HepG2 (cell line): ENCODE data around the gene GMEB2. TPM values are rescaled to one million over a fixed set of nuclear protein-coding genes. Genes with fewer than 3 reads are reported as not detected.

Source experiments
- EEA1 ChIP-seq: sonication (generic); formaldehyde crosslinking; IDR thresholded peaks from 2 replicates; pipeline ENCODE4 v1.5.1; 2020; ENCODE audit warnings: mild to moderate bottlenecking, missing genetic modification reagents, borderline replicate concordance
- HNF4G ChIP-seq, 2 experiments: sonication (generic) in 1 of 2; formaldehyde crosslinking in 1 of 2; IDR thresholded peaks; 2 replicates each; pipeline versions ENCODE4 v1.4.0 to v1.6.1; 2011 to 2020; ENCODE audit warnings: borderline replicate concordance in 2 of 2, low read depth in 2 of 2, mild to moderate bottlenecking in 2 of 2, low read length in 1 of 2, missing genetic modification reagents in 1 of 2, moderate library complexity in 1 of 2
- HOXA7 ChIP-seq: sonication (generic); formaldehyde crosslinking; IDR thresholded peaks from 2 replicates; pipeline ENCODE4 v1.8.1; 2022; ENCODE audit warnings: mild to moderate bottlenecking, missing genetic modification reagents, moderate library complexity
- IRX3 ChIP-seq: sonication (generic); formaldehyde crosslinking; IDR thresholded peaks from 2 replicates; pipeline ENCODE4 v1.8.1; 2023; ENCODE audit warnings: mild to moderate bottlenecking, low read depth, missing genetic modification reagents, borderline replicate concordance
- KMT2B ChIP-seq: IDR thresholded peaks from 2 replicates; pipeline ENCODE4 v1.6.1; 2016; ENCODE audit warnings: missing genetic modification reagents, missing compliant biosample characterization
- MIXL1 ChIP-seq: IDR thresholded peaks from 2 replicates; pipeline ENCODE4 v1.6.1; 2016
- RAD21 ChIP-seq: fragments of 450-650 bp; formaldehyde crosslinking; IDR thresholded peaks from 2 replicates; pipeline ENCODE4 v1.5.0; 2020; ENCODE audit warnings: mild to moderate bottlenecking
- RBFOX2 ChIP-seq: fragments of 200-400 bp; formaldehyde crosslinking; IDR thresholded peaks from 2 replicates; pipeline ENCODE4 v1.6.1; 2017; ENCODE audit warnings: low read depth, mild to moderate bottlenecking, low read length
- SALL1 ChIP-seq: sonication (generic); formaldehyde crosslinking; IDR thresholded peaks from 2 replicates; pipeline ENCODE4 v1.8.0; 2022; ENCODE audit warnings: mild to moderate bottlenecking, missing genetic modification reagents
- SATB2 ChIP-seq: sonication (generic); formaldehyde crosslinking; IDR thresholded peaks from 2 replicates; pipeline ENCODE4 v1.5.0; 2020; ENCODE audit warnings: missing genetic modification reagents
- TAF15 ChIP-seq: fragments of 200-400 bp; formaldehyde crosslinking; IDR thresholded peaks from one replicate; pipeline ENCODE4 v1.6.1; 2018; ENCODE audit warnings: mild to moderate bottlenecking, low read depth, low read length; ENCODE audit not compliant: poor library complexity, severe bottlenecking
- TARDBP ChIP-seq: sonication (generic); formaldehyde crosslinking; IDR thresholded peaks from 2 replicates; pipeline ENCODE4 v1.8.0; 2022; ENCODE audit warnings: mild to moderate bottlenecking, missing genetic modification reagents
- ZBTB4 ChIP-seq: sonication (generic); formaldehyde crosslinking; IDR thresholded peaks from 2 replicates; pipeline ENCODE4 v1.4.0; 2020; ENCODE audit warnings: missing genetic modification reagents, mild to moderate bottlenecking, borderline replicate concordance
- ZNF17 ChIP-seq: sonication (generic); formaldehyde crosslinking; IDR thresholded peaks from 2 replicates; pipeline ENCODE4 v1.5.0; 2020; ENCODE audit warnings: mild to moderate bottlenecking, missing genetic modification reagents
- ZNF530 ChIP-seq: sonication (generic); formaldehyde crosslinking; IDR thresholded peaks from 2 replicates; pipeline ENCODE4 v1.5.0; 2020; ENCODE audit warnings: low read depth, mild to moderate bottlenecking, missing genetic modification reagents
- ZNF580 ChIP-seq: IDR thresholded peaks from 2 replicates; pipeline ENCODE4 v1.6.1; 2016; ENCODE audit warnings: low read depth, borderline replicate concordance
- ZNF598 ChIP-seq: sonication (generic); formaldehyde crosslinking; IDR thresholded peaks from 2 replicates; pipeline ENCODE4 v1.5.1; 2020; ENCODE audit warnings: mild to moderate bottlenecking, missing genetic modification reagents, borderline replicate concordance
- ZNF709 ChIP-seq: sonication (generic); formaldehyde crosslinking; IDR thresholded peaks from 2 replicates; pipeline ENCODE4 v1.5.0; 2020; ENCODE audit warnings: mild to moderate bottlenecking, missing genetic modification reagents
- ZNF768 ChIP-seq: sonication (generic); formaldehyde crosslinking; IDR thresholded peaks from 2 replicates; pipeline ENCODE4 v1.4.0; 2020; ENCODE audit warnings: missing genetic modification reagents
- ZNF850 ChIP-seq: sonication (generic); formaldehyde crosslinking; conservative IDR thresholded peaks from 2 replicates; pipeline ENCODE4 v1.9.0; 2021; ENCODE audit warnings: mild to moderate bottlenecking, missing genetic modification reagents
- ZNF891 ChIP-seq: sonication (generic); formaldehyde crosslinking; IDR thresholded peaks from 2 replicates; pipeline ENCODE4 v1.5.0; 2020; ENCODE audit warnings: mild to moderate bottlenecking, missing genetic modification reagents
- ZSCAN20 ChIP-seq: sonication (generic); formaldehyde crosslinking; IDR thresholded peaks from 2 replicates; pipeline ENCODE4 v1.4.0; 2020; ENCODE audit warnings: missing genetic modification reagents, mild to moderate bottlenecking, borderline replicate concordance
- ZSCAN21 ChIP-seq: sonication (generic); formaldehyde crosslinking; IDR thresholded peaks from 2 replicates; pipeline ENCODE4 v1.8.0; 2022; ENCODE audit warnings: mild to moderate bottlenecking, missing genetic modification reagents, moderate library complexity, borderline replicate concordance
- ZXDC ChIP-seq: sonication (generic); formaldehyde crosslinking; IDR thresholded peaks from 2 replicates; pipeline ENCODE4 v1.5.0; 2020; ENCODE audit warnings: mild to moderate bottlenecking, missing genetic modification reagents
- polyA plus RNA-seq, 8 experiments: library from polyadenylated mRNA; depleted of rRNA in 3 of 8; stranded (reverse) in 7 of 8; unstranded in 1 of 8; fragments of >200 nt; fragmentation: Illumina TruSeq in 4 of 8; extraction: Trizol in 4 of 8; gene quantifications; 2 replicates each; pipeline versions ENCODE4 v1.2.1 to v1.2.3, GENCODE V29; 2011 to 2016; ENCODE audit warnings: low read depth in 4 of 8, missing spikeins in 1 of 8, mixed read lengths in 1 of 8; ENCODE audit not compliant: insufficient read depth in 1 of 8
- total RNA-seq, 5 experiments: library from RNA; depleted of rRNA; stranded (reverse); fragments of >200 nt; fragmentation: Illumina TruSeq; extraction: Trizol; gene quantifications; 2 replicates each; pipeline ENCODE4 v1.2.3, GENCODE V29; 2016; ENCODE audit warnings: low read depth in 1 of 5

The GMEB2 gene
- total and polyA plus RNA-seq, 2 of the 13 experiments (the other 11 are each of a cell fraction or from before 2014, with no cell fraction given): 10.6 to 12.4 TPM

- TF ChIP-seq ZXDC (peak; percentile 32; the same call in 1 of the 2 replicates), ZBTB4 (CRISPR knock-in tag) (no peak), TAF15 (no peak), TARDBP (peak; percentile 41; the same call in 1 of the 2 replicates), SALL1 (CRISPR knock-in tag) (peak; percentile 80), ZNF709 (CRISPR knock-in tag) (peak; percentile 82; the same call in 1 of the 2 replicates), ZNF850 (no peak), ZNF530 (CRISPR knock-in tag) (no peak), HOXA7 (no peak), ZNF17 (CRISPR knock-in tag) (no peak), MIXL1 (CRISPR knock-in tag) (peak; percentile 24; the same call in 1 of the 2 replicates), ZNF768 (CRISPR knock-in tag) (peak; percentile 52; the same call in 1 of the 2 replicates), SATB2 (CRISPR knock-in tag) (no peak), RBFOX2 (peak; percentile 77), ZNF891 (CRISPR knock-in tag) (peak; percentile 47; the same call in 1 of the 2 replicates), ZNF598 (no peak), HNF4G (IDR thresholded peaks at IDR 0.05; ENCODE audit: borderline replicate concordance, low read depth, low read length) (no peak), HNF4G (CRISPR knock-in tag; IDR thresholded peaks at IDR 0.05; ENCODE audit: borderline replicate concordance, low read depth) (no peak; the same call in 1 of the 2 replicates), ZNF580 (CRISPR knock-in tag) (peak; percentile 81; the same call in 1 of the 2 replicates), ZSCAN21 (peak; percentile 71; the same call in 1 of the 2 replicates), KMT2B (CRISPR knock-in tag) (peak; percentile 62; the same call in 1 of the 2 replicates), EEA1 (CRISPR knock-in tag) (peak; percentile 34; the same call in 1 of the 2 replicates), RAD21 (CRISPR knock-in tag) (peak; percentile 90), ZSCAN20 (CRISPR knock-in tag) (no peak), IRX3 (CRISPR knock-in tag) (peak; percentile 59; the same call in 1 of the 2 replicates)
Measured at GRCh38 chr20:63641792-63642523, 15.1 kb upstream of the GMEB2 start (continued).
